WTC11 (cell line): ENCODE results near the gene BORCS6. TPM values are rescaled to one million over a fixed set of nuclear protein-coding genes. Genes with fewer than 3 reads are reported as not detected.
A peak's percentile ranks its signal among the peaks of the same experiment; 100 is the strongest.

ENCODE experiments used
- ATAC-seq: fragments of 200-7000 bp; cut with Tn5 transposase; 2 replicates; pipeline ENCODE4 v1.10.0; 2021; ENCODE audit warnings: mild to moderate bottlenecking, moderate library complexity
- CTCF ChIA-PET: fragments of 300-600 bp; sonication (Branson Sonifier 250); formaldehyde crosslinking; loops from one replicate; lab custom pipeline; 2021; ENCODE audit warnings: antibody characterized with exemption; lab: Charles Lee
- POLR2A ChIA-PET: fragments of 350-600 bp; sonication (Branson Sonifier 250); formaldehyde crosslinking; loops from one replicate; lab custom pipeline; 2021; ENCODE audit warnings: antibody characterized with exemption; lab: Charles Lee
- DNase-seq: peaks from one replicate; pipeline ENCODE4 v3.0.0; 2021; ENCODE audit warnings: low spot score
- H3K27ac Mint-ChIP-seq: 2 replicates; pipeline ENCODE4 v1.8.0; 2021; ENCODE audit warnings: mixed read lengths
- H3K27me3 Mint-ChIP-seq: 2 replicates; pipeline ENCODE4 v1.8.0; 2021; ENCODE audit warnings: low read depth, mild to moderate bottlenecking, moderate library complexity, mixed read lengths
- H3K36me3 Mint-ChIP-seq: 2 replicates; pipeline ENCODE4 v1.8.0; 2021; ENCODE audit warnings: mixed read lengths
- H3K4me1 Mint-ChIP-seq: 2 replicates; pipeline ENCODE4 v1.8.0; 2022; ENCODE audit warnings: mixed read lengths
- H3K4me3 Mint-ChIP-seq: 2 replicates; pipeline ENCODE4 v1.8.0; 2021; ENCODE audit warnings: mild to moderate bottlenecking, moderate library complexity, mixed read lengths
- H3K9me3 Mint-ChIP-seq: 2 replicates; pipeline ENCODE4 v1.8.0; 2021; ENCODE audit warnings: mixed read lengths
- CREB1 ChIP-seq: sonication (generic); formaldehyde crosslinking; IDR thresholded peaks from 2 replicates; pipeline ENCODE4 v1.8.0; 2023; ENCODE audit warnings: mild to moderate bottlenecking, missing genetic modification reagents
- ELF4 ChIP-seq: sonication (generic); formaldehyde crosslinking; IDR thresholded peaks from 2 replicates; pipeline ENCODE4 v1.8.1; 2022; ENCODE audit warnings: low read depth, mild to moderate bottlenecking, moderate library complexity, missing genetic modification reagents
- EMX1 ChIP-seq: fragments of 250-450 bp; sonication (Bioruptor Pico); IDR thresholded peaks from 2 replicates; pipeline ENCODE4 v1.8.0; 2021; ENCODE audit warnings: mild to moderate bottlenecking
- ETV6 ChIP-seq: sonication (generic); formaldehyde crosslinking; IDR thresholded peaks from 2 replicates; pipeline ENCODE4 v1.8.1; 2022; ENCODE audit warnings: mild to moderate bottlenecking, missing genetic modification reagents
- GTF2I ChIP-seq: fragments of 250-450 bp; sonication (Bioruptor Pico); conservative IDR thresholded peaks from 2 replicates; pipeline ENCODE4 v1.4.0; 2021; ENCODE audit warnings: mild to moderate bottlenecking
- IRF2 ChIP-seq: sonication (generic); formaldehyde crosslinking; IDR thresholded peaks from 2 replicates; pipeline ENCODE4 v1.8.0; 2022; ENCODE audit warnings: low read depth, missing genetic modification reagents, borderline replicate concordance
- JAZF1 ChIP-seq: fragments of 250-450 bp; sonication (Bioruptor Pico); IDR thresholded peaks from 2 replicates; pipeline ENCODE4 v1.9.0; 2021; ENCODE audit warnings: moderate library complexity, mild to moderate bottlenecking, inconsistent platforms
- KAT7 ChIP-seq: sonication (generic); formaldehyde crosslinking; IDR thresholded peaks from 2 replicates; pipeline ENCODE4 v1.8.1; 2023; ENCODE audit warnings: missing genetic modification reagents, mild to moderate bottlenecking, borderline replicate concordance
- MYBL2 ChIP-seq: sonication (generic); formaldehyde crosslinking; IDR thresholded peaks from 2 replicates; pipeline ENCODE4 v1.8.1; 2023; ENCODE audit warnings: mild to moderate bottlenecking, moderate library complexity, missing genetic modification reagents
- OVOL2 ChIP-seq: fragments of 250-450 bp; sonication (Bioruptor Pico); IDR thresholded peaks from 2 replicates; pipeline ENCODE4 v1.9.0; 2021; ENCODE audit warnings: mild to moderate bottlenecking, borderline replicate concordance
- RELA ChIP-seq: sonication (generic); formaldehyde crosslinking; IDR thresholded peaks from 2 replicates; pipeline ENCODE4 v1.8.1; 2022; ENCODE audit warnings: missing genetic modification reagents, mild to moderate bottlenecking, borderline replicate concordance
- TEAD1 ChIP-seq: sonication (generic); formaldehyde crosslinking; IDR thresholded peaks from 2 replicates; pipeline ENCODE4 v1.8.0; 2022; ENCODE audit warnings: mild to moderate bottlenecking, missing genetic modification reagents
- TEAD4 ChIP-seq: sonication (generic); formaldehyde crosslinking; IDR thresholded peaks from 2 replicates; pipeline ENCODE4 v1.8.0; 2022; ENCODE audit warnings: mild to moderate bottlenecking, missing genetic modification reagents
- ZNF138 ChIP-seq: sonication (generic); formaldehyde crosslinking; conservative IDR thresholded peaks from 2 replicates; pipeline ENCODE4 v1.8.1; 2022; ENCODE audit warnings: mild to moderate bottlenecking, moderate library complexity, missing genetic modification reagents
- ZNF219 ChIP-seq: sonication (generic); formaldehyde crosslinking; IDR thresholded peaks from 2 replicates; pipeline ENCODE4 v1.8.0; 2023; ENCODE audit warnings: missing genetic modification reagents, mild to moderate bottlenecking, borderline replicate concordance
- ZNF396 ChIP-seq: fragments of 250-450 bp; sonication (Bioruptor Pico); IDR thresholded peaks from 2 replicates; pipeline ENCODE4 v1.8.0; 2021; ENCODE audit warnings: mild to moderate bottlenecking, moderate library complexity, borderline replicate concordance
- total RNA-seq: library from RNA; stranded (reverse); gene quantifications from 3 replicates; pipeline ENCODE4 v1.2.3, GENCODE V29; 2021
- TF ChIP-seq, protein P1 (sequence below): fragments of 250-450 bp; sonication (Bioruptor Pico); conservative IDR thresholded peaks from 2 replicates; pipeline ENCODE4 v1.9.0; 2021; ENCODE audit warnings: mild to moderate bottlenecking
- TF ChIP-seq, protein P2 (sequence below): sonication (generic); formaldehyde crosslinking; IDR thresholded peaks from 2 replicates; pipeline ENCODE4 v1.8.1; 2022; ENCODE audit warnings: low read depth, mild to moderate bottlenecking, moderate library complexity, missing genetic modification reagents, borderline replicate concordance
- TF ChIP-seq, protein P3 (sequence below): fragments of 250-450 bp; sonication (Bioruptor Pico); IDR thresholded peaks from 2 replicates; pipeline ENCODE4 v2.1.2; 2022; ENCODE audit warnings: mild to moderate bottlenecking, moderate library complexity
- TF ChIP-seq, protein P4 (sequence below): sonication (generic); formaldehyde crosslinking; IDR thresholded peaks from 2 replicates; pipeline ENCODE4 v1.8.1; 2022; ENCODE audit warnings: mild to moderate bottlenecking, missing genetic modification reagents, moderate library complexity, borderline replicate concordance
- TF ChIP-seq, protein P5 (sequence below): fragments of 250-450 bp; sonication (Bioruptor Pico); IDR thresholded peaks from 2 replicates; pipeline ENCODE4 v1.9.0; 2021; ENCODE audit warnings: mild to moderate bottlenecking, borderline replicate concordance

BORCS6 gene
- total RNA-seq, 1 experiment from 2014 or later: 5.6 TPM

DNA sequence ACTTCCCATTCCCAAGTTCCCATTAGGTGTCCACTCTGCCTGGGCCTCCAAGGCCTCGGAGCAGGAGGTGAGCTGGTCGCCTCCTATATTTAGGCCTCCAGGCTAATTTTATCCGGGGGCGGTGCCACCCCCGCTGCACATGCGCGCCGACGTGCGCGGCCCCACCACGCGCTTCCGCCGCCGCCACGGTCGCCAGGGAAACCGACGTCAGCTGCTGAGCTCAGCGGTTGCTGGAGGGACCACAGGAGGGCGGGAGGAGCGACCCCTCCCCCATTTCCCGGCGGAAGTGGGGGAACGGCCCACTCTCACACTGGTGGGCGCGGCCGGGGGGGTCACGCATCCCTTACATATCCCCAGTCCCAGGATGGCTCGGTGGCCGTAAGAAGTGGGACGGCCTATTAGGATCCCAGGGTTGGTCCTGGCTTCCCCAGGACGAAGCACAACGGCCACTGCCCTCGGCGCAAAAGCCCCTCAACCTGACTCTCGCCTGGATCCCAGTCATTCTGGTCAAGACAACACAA lies 38.8 kb downstream of the BORCS6 start (continued):
- TF ChIP-seq, protein P1, sequence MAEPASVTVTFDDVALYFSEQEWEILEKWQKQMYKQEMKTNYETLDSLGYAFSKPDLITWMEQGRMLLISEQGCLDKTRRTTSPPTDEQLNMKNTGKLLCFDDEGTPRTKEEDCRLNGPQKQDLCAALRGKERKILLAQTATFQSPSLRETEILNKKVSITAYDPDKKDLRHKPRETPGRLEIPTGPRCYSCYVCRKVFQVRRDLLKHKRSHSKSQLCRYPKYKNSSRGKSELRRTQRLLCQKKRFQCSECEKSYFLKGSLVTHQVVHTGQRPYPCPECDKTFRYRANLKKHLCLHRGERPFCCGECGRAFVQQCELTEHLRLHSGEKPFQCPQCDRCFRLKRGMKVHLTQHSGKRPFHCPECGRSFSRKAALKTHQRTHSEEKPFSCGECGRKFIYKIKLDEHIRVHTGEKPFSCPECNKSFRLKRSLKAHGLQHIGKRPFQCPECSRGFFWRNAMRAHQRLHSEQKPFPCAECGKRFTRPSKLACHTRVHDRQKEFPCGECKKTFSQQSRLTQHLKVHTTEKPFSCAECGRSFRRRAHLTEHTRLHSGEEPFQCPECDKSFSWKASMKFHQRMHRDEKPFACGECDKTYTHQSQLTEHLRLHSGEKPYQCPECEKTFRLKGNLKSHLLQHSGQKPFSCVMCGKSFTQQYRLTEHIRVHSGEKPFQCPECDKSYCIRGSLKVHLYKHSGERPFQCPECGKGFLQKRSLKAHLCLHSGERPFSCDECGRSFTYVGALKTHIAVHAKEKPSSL: no peak
- no peak for TF ChIP-seq IRF2 (CRISPR knock-in tag)
- TF ChIP-seq TEAD1 (CRISPR knock-in tag): peak; percentile 43; the same call in 1 of the 2 replicates
- no peak; the same call in 1 of the 2 replicates for TF ChIP-seq RELA

DNA sequence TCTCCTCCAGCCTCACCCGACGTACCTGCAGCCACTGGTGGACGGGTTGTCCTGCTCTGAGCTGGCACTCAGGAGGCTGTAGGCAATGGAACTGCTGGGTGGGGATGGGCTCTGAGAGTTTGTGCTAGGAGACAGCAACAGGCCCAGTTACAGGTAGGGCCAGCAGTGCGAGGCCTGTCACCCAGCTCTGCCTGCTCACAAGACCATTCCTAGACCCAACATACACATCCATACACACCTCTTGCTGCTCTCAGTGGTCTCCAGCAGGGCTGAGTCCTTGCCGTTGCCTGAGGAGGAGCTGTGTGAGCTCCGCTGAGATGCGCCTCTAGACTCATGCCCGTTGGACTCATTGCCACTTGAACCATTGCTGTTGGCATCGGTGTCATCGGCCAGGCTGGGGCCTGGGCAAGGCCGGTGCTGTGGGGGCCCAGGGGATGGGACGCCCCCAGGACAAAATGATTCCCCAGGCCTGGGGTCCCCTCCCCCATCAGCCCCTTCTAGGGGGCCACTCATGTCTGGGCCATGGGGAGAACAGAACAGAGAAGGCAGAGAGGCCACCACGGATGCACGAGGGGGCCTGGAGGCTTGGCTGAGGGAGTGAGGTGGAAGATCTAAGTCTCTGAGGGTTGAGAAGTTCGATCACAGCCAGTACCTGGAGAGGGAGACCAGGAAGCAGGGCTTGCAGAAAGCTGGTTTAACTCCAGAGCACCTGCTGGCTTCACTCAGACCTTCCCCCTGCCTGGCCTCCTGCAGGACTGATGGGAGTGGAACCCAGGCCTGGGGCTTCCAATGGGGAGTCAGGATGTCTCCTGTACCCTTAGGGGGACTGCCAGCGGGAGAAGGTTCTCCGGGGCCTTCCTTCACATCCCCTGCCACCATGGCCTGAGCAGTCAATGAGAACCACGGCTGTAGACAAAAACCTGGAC lies 39.5 kb downstream of the BORCS6 start:
- Mint-ChIP-seq H3K4me3 (peak overlapping the region; percentile 96), H3K27me3 (peaks cover 2% of the 10 kb centered on the region; the same call in 1 of the 2 replicates), H3K4me1 (peaks cover 14% of the 10 kb centered on the region), H3K9me3 (no peaks in the 10 kb centered on the region), H3K36me3 (peaks cover 28% of the 10 kb centered on the region), H3K27ac (no peak overlapping the region)
- ATAC-seq (no peak), DNase-seq (no peak)
- POLR2A ChIA-PET: interaction anchor here (0.9 to 1.1 kb wide), 3 partner anchors 13 to 60 kb away, joined by 3 to 6 read pairs (median 4); partner anchors contain the start of gene AURKB
- CTCF ChIA-PET: interaction anchor here (0.6 to 1.6 kb wide), 9 partner anchors 10 to 71 kb away, joined by 3 to 7 read pairs (median 5); partner anchors contain the start of gene HES7
- TF ChIP-seq, protein P2, sequence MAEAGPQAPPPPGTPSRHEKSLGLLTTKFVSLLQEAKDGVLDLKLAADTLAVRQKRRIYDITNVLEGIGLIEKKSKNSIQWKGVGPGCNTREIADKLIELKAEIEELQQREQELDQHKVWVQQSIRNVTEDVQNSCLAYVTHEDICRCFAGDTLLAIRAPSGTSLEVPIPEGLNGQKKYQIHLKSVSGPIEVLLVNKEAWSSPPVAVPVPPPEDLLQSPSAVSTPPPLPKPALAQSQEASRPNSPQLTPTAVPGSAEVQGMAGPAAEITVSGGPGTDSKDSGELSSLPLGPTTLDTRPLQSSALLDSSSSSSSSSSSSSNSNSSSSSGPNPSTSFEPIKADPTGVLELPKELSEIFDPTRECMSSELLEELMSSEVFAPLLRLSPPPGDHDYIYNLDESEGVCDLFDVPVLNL (CRISPR knock-in tag): no peak
- TF ChIP-seq EMX1 (no peak), GTF2I (CRISPR knock-in tag) (no peak), JAZF1 (CRISPR knock-in tag) (no peak), ZNF138 (CRISPR knock-in tag) (no peak), ZNF396 (no peak), MYBL2 (CRISPR knock-in tag) (no peak), TEAD4 (CRISPR knock-in tag) (no peak), KAT7 (CRISPR knock-in tag) (no peak), ETV6 (CRISPR knock-in tag) (no peak), ZNF219 (no peak), CREB1 (CRISPR knock-in tag) (no peak), OVOL2 (CRISPR knock-in tag) (no peak), ELF4 (no peak)
- TF ChIP-seq, protein P3, sequence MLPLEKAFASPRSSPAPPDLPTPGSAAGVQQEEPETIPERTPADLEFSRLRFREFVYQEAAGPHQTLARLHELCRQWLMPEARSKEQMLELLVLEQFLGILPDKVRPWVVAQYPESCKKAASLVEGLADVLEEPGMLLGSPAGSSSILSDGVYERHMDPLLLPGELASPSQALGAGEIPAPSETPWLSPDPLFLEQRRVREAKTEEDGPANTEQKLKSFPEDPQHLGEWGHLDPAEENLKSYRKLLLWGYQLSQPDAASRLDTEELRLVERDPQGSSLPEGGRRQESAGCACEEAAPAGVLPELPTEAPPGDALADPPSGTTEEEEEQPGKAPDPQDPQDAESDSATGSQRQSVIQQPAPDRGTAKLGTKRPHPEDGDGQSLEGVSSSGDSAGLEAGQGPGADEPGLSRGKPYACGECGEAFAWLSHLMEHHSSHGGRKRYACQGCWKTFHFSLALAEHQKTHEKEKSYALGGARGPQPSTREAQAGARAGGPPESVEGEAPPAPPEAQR (CRISPR knock-in tag): no peak
- TF ChIP-seq, protein P4, sequence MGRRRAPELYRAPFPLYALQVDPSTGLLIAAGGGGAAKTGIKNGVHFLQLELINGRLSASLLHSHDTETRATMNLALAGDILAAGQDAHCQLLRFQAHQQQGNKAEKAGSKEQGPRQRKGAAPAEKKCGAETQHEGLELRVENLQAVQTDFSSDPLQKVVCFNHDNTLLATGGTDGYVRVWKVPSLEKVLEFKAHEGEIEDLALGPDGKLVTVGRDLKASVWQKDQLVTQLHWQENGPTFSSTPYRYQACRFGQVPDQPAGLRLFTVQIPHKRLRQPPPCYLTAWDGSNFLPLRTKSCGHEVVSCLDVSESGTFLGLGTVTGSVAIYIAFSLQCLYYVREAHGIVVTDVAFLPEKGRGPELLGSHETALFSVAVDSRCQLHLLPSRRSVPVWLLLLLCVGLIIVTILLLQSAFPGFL: no peak
- TF ChIP-seq, protein P5, sequence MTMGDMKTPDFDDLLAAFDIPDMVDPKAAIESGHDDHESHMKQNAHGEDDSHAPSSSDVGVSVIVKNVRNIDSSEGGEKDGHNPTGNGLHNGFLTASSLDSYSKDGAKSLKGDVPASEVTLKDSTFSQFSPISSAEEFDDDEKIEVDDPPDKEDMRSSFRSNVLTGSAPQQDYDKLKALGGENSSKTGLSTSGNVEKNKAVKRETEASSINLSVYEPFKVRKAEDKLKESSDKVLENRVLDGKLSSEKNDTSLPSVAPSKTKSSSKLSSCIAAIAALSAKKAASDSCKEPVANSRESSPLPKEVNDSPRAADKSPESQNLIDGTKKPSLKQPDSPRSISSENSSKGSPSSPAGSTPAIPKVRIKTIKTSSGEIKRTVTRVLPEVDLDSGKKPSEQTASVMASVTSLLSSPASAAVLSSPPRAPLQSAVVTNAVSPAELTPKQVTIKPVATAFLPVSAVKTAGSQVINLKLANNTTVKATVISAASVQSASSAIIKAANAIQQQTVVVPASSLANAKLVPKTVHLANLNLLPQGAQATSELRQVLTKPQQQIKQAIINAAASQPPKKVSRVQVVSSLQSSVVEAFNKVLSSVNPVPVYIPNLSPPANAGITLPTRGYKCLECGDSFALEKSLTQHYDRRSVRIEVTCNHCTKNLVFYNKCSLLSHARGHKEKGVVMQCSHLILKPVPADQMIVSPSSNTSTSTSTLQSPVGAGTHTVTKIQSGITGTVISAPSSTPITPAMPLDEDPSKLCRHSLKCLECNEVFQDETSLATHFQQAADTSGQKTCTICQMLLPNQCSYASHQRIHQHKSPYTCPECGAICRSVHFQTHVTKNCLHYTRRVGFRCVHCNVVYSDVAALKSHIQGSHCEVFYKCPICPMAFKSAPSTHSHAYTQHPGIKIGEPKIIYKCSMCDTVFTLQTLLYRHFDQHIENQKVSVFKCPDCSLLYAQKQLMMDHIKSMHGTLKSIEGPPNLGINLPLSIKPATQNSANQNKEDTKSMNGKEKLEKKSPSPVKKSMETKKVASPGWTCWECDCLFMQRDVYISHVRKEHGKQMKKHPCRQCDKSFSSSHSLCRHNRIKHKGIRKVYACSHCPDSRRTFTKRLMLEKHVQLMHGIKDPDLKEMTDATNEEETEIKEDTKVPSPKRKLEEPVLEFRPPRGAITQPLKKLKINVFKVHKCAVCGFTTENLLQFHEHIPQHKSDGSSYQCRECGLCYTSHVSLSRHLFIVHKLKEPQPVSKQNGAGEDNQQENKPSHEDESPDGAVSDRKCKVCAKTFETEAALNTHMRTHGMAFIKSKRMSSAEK: no peak
